Progenitor cell of endocrine pancreas (in vitro differentiated cells): ENCODE measurements around the gene MT3. TPM values are rescaled to one million over a fixed set of nuclear protein-coding genes. Genes with fewer than 3 reads are reported as not detected.

ENCODE experiments used
- DNase-seq: peaks from one replicate; pipeline ENCODE4 v3.0.0; 2021; ENCODE audit warnings: low spot score; ENCODE audit not compliant: unreplicated experiment
- H3K27ac Mint-ChIP-seq: 2 replicates; pipeline ENCODE4 v1.8.0; 2021; ENCODE audit warnings: mild to moderate bottlenecking, moderate library complexity, mixed read lengths
- H3K27me3 Mint-ChIP-seq: 2 replicates; pipeline ENCODE4 v1.8.0; 2021; ENCODE audit warnings: mixed read lengths
- H3K36me3 Mint-ChIP-seq: 2 replicates; pipeline ENCODE4 v1.8.0; 2022; ENCODE audit warnings: mixed read lengths; ENCODE audit not compliant: insufficient read depth
- H3K4me1 Mint-ChIP-seq: 2 replicates; pipeline ENCODE4 v1.8.0; 2021; ENCODE audit warnings: low read depth, mixed read lengths
- H3K4me3 Mint-ChIP-seq: 2 replicates; pipeline ENCODE4 v1.8.0; 2021; ENCODE audit warnings: low read depth, mild to moderate bottlenecking, moderate library complexity, mixed read lengths
- H3K9me3 Mint-ChIP-seq: 2 replicates; pipeline ENCODE4 v1.8.0; 2021; ENCODE audit warnings: low read depth, mixed read lengths
- CTCF ChIP-seq: fragments of 200-600 bp; sonication (generic); IDR thresholded peaks from one replicate; pipeline ENCODE4 v1.5.0; 2021; ENCODE audit warnings: antibody characterized with exemption, mild to moderate bottlenecking; ENCODE audit not compliant: unreplicated experiment
- total RNA-seq: library from RNA; stranded (reverse); gene quantifications from 2 replicates; pipeline ENCODE4 v1.2.1, GENCODE V29; 2021

Gene MT3
- total RNA-seq, 1 donor from 2014 or later: not detected

- Mint-ChIP-seq H3K27me3 (peaks cover 88% of the 10 kb centered on the region), H3K36me3 (no peaks in the 10 kb centered on the region), H3K9me3 (no peaks in the 10 kb centered on the region), H3K27ac (no peak within 1 kb of the TSS), H3K4me1 (peaks cover 6% of the 10 kb centered on the region), H3K4me3 (peak within 1 kb of the TSS; percentile 70)
- no peak for TF ChIP-seq CTCF
- no peak for DNase-seq
Measured at GRCh38 chr16:56625140-56625942, 36.0 kb downstream of the MT3 start, which contains the start of gene MT1E. Gene MT1E, plus strand, starts transcription at chr16:56625781. Its CDS starts 71 bp downstream, at chr16:56625852.

- Mint-ChIP-seq H3K36me3 (no peaks in the 10 kb centered on the region), H3K27me3 (peaks cover 89% of the 10 kb centered on the region), H3K9me3 (no peaks in the 10 kb centered on the region), H3K4me3 (peak overlapping the region; percentile 62), H3K4me1 (peaks cover 6% of the 10 kb centered on the region), H3K27ac (no peak overlapping the region)
- DNase-seq: no peak
- TF ChIP-seq CTCF: no peak
Measured at GRCh38 chr16:56625943-56626654, 36.8 kb downstream of the MT3 start.

DNA sequence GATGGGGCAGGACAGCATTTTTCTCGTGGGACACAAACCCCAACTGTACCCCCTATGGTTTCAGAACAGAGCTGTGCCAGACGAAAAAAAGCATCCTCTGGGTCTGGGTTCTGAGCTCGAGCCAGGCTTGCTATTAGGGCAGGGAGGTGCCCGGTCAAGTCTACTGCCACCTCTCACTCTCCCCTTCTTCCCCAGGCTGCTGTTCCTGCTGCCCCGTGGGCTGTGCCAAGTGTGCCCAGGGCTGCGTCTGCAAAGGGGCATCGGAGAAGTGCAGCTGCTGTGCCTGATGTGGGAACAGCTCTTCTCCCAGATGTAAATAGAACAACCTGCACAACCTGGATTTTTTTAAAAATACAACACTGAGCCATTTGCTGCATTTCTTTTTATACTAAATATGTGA, 37.4 kb downstream of the MT3 start:
- Mint-ChIP-seq H3K4me1 (peaks cover 7% of the 10 kb centered on the region), H3K36me3 (no peaks in the 10 kb centered on the region), H3K9me3 (no peaks in the 10 kb centered on the region), H3K27me3 (peaks cover 89% of the 10 kb centered on the region), H3K27ac (no peak overlapping the region), H3K4me3 (no peak overlapping the region)
- TF ChIP-seq CTCF: no peak
- DNase-seq: no peak

GRCh38 chr16:56628486-56629350, 39.4 kb downstream of the MT3 start:
- Mint-ChIP-seq H3K9me3 (no peaks in the 10 kb centered on the region), H3K4me1 (peaks cover 12% of the 10 kb centered on the region), H3K4me3 (no peak overlapping the region), H3K27ac (no peak overlapping the region), H3K36me3 (no peaks in the 10 kb centered on the region), H3K27me3 (peaks cover 87% of the 10 kb centered on the region)
- TF ChIP-seq CTCF: no peak
- no peak for DNase-seq

- DNase-seq: no peak
- no peak for TF ChIP-seq CTCF
- Mint-ChIP-seq H3K36me3 (no peaks in the 10 kb centered on the region), H3K9me3 (no peaks in the 10 kb centered on the region), H3K4me3 (no peak overlapping the region), H3K27ac (no peak overlapping the region), H3K4me1 (peaks cover 12% of the 10 kb centered on the region), H3K27me3 (peaks cover 89% of the 10 kb centered on the region)
Measured at GRCh38 chr16:56629531-56629930, 40.2 kb downstream of the MT3 start.
